Stimulated activated memory B cell treated with anti-CD40 and anti-IgM and Interleukin-4, amounts not matched to agents 10 μg/mL and 1 μg/mL and 100 μg/mL, for 72 hours (primary cell): ENCODE measurements around the gene LMAN1L.

Experiments used
- ATAC-seq: fragments of 150-1000 bp; cut with Tn5 transposase; 2 replicates; pipeline ENCODE4 v1.10.0; 2021
- H3K27ac Mint-ChIP-seq: one replicate; pipeline ENCODE4 v1.8.0; 2022; ENCODE audit warnings: mild to moderate bottlenecking, mixed read lengths
- H3K27me3 Mint-ChIP-seq: one replicate; pipeline ENCODE4 v1.8.0; 2022; ENCODE audit warnings: mixed read lengths
- H3K36me3 Mint-ChIP-seq: one replicate; pipeline ENCODE4 v1.8.0; 2022; ENCODE audit warnings: mixed read lengths
- H3K4me1 Mint-ChIP-seq: one replicate; pipeline ENCODE4 v1.8.0; 2022; ENCODE audit warnings: mixed read lengths
- H3K4me3 Mint-ChIP-seq: one replicate; pipeline ENCODE4 v1.8.0; 2022; ENCODE audit warnings: mild to moderate bottlenecking, moderate library complexity, mixed read lengths
- H3K9me3 Mint-ChIP-seq: one replicate; pipeline ENCODE4 v1.8.0; 2022; ENCODE audit warnings: mixed read lengths

LMAN1L gene

GRCh38 chr15:74788042-74788682 is 24.5 kb upstream of the LMAN1L start:
- H3K36me3 Mint-ChIP-seq, result peaks cover 43% of the 10 kb centered on the region
- H3K4me3 Mint-ChIP-seq, result peak overlapping the region; percentile 91
- peaks cover 97% of the 10 kb centered on the region for H3K4me1 Mint-ChIP-seq
- no peaks in the 10 kb centered on the region for H3K9me3 Mint-ChIP-seq
- peak overlapping the region; percentile 82 for H3K27ac Mint-ChIP-seq
- peak; percentile 3 for ATAC-seq
- H3K27me3 Mint-ChIP-seq, result no peaks in the 10 kb centered on the region

GRCh38 chr15:74788683-74789151 is 23.9 kb upstream of the LMAN1L start:
- no peaks in the 10 kb centered on the region for H3K27me3 Mint-ChIP-seq
- peaks cover 38% of the 10 kb centered on the region for H3K36me3 Mint-ChIP-seq
- H3K9me3 Mint-ChIP-seq, result no peaks in the 10 kb centered on the region
- peak overlapping the region; percentile 82 for H3K27ac Mint-ChIP-seq
- peak overlapping the region; percentile 91 for H3K4me3 Mint-ChIP-seq
- peaks cover 97% of the 10 kb centered on the region for H3K4me1 Mint-ChIP-seq
- ATAC-seq, result peak; percentile 68

GRCh38 chr15:74789171-74789631 is 23.4 kb upstream of the LMAN1L start:
- Mint-ChIP-seq H3K9me3 (no peaks in the 10 kb centered on the region), H3K36me3 (peaks cover 36% of the 10 kb centered on the region), H3K27ac (peak overlapping the region; percentile 82), H3K4me1 (peaks cover 96% of the 10 kb centered on the region), H3K4me3 (peak overlapping the region; percentile 91), H3K27me3 (no peaks in the 10 kb centered on the region)
- peak; percentile 44 for ATAC-seq

GRCh38 chr15:74789741-74790079 is 22.9 kb upstream of the LMAN1L start:
- Mint-ChIP-seq H3K4me3 (peak overlapping the region; percentile 91), H3K27ac (peak overlapping the region; percentile 82), H3K36me3 (peaks cover 32% of the 10 kb centered on the region), H3K27me3 (no peaks in the 10 kb centered on the region), H3K4me1 (peaks cover 95% of the 10 kb centered on the region), H3K9me3 (no peaks in the 10 kb centered on the region)
- ATAC-seq, result no peak

GRCh38 chr15:74790080-74790916 is 22.3 kb upstream of the LMAN1L start:
- no peaks in the 10 kb centered on the region for H3K27me3 Mint-ChIP-seq
- no peaks in the 10 kb centered on the region for H3K9me3 Mint-ChIP-seq
- peaks cover 95% of the 10 kb centered on the region for H3K4me1 Mint-ChIP-seq
- H3K27ac Mint-ChIP-seq, result peak overlapping the region; percentile 82
- ATAC-seq, result peak; percentile 35
- H3K36me3 Mint-ChIP-seq, result peaks cover 26% of the 10 kb centered on the region
- H3K4me3 Mint-ChIP-seq, result peak overlapping the region; percentile 91

- peaks cover 23% of the 10 kb centered on the region for H3K36me3 Mint-ChIP-seq
- peak overlapping the region; percentile 82 for H3K27ac Mint-ChIP-seq
- no peak for ATAC-seq
- H3K9me3 Mint-ChIP-seq, result no peaks in the 10 kb centered on the region
- H3K27me3 Mint-ChIP-seq, result no peaks in the 10 kb centered on the region
- peaks cover 95% of the 10 kb centered on the region for H3K4me1 Mint-ChIP-seq
- H3K4me3 Mint-ChIP-seq, result peak overlapping the region; percentile 75
Observed at GRCh38 chr15:74791007-74791406, 21.6 kb upstream of the LMAN1L start.

- Mint-ChIP-seq H3K27me3 (no peaks in the 10 kb centered on the region), H3K9me3 (no peaks in the 10 kb centered on the region), H3K27ac (peak overlapping the region; percentile 82), H3K4me3 (peak overlapping the region; percentile 75), H3K4me1 (peaks cover 94% of the 10 kb centered on the region), H3K36me3 (peaks cover 27% of the 10 kb centered on the region)
- no peak for ATAC-seq
Observed at GRCh38 chr15:74791667-74792066, 21.0 kb upstream of the LMAN1L start.

GRCh38 chr15:74792227-74793016 is 20.2 kb upstream of the LMAN1L start:
- Mint-ChIP-seq H3K4me3 (peak overlapping the region; percentile 75), H3K36me3 (peaks cover 27% of the 10 kb centered on the region), H3K27me3 (no peaks in the 10 kb centered on the region), H3K27ac (peak overlapping the region; percentile 82), H3K4me1 (peaks cover 91% of the 10 kb centered on the region), H3K9me3 (no peaks in the 10 kb centered on the region)
- ATAC-seq, result no peak

- Mint-ChIP-seq H3K4me3 (peak overlapping the region; percentile 49), H3K36me3 (peaks cover 33% of the 10 kb centered on the region)
- ATAC-seq, result no peak
Observed at GRCh38 chr15:74793135-74794028, 19.3 kb upstream of the LMAN1L start.

GRCh38 chr15:74794248-74794969 is 18.2 kb upstream of the LMAN1L start:
- no peak for ATAC-seq
- Mint-ChIP-seq H3K36me3 (peaks cover 40% of the 10 kb centered on the region), H3K27ac (peak overlapping the region; percentile 88), H3K9me3 (no peaks in the 10 kb centered on the region), H3K4me3 (no peak overlapping the region), H3K27me3 (no peaks in the 10 kb centered on the region), H3K4me1 (peaks cover 91% of the 10 kb centered on the region)

More at GRCh38 chr15:74793135-74794028, 19.3 kb upstream of the LMAN1L start:
- H3K27ac Mint-ChIP-seq, result peak overlapping the region; percentile 82
- H3K9me3 Mint-ChIP-seq, result no peaks in the 10 kb centered on the region
- H3K4me1 Mint-ChIP-seq, result peaks cover 91% of the 10 kb centered on the region
- no peaks in the 10 kb centered on the region for H3K27me3 Mint-ChIP-seq

- Mint-ChIP-seq H3K27me3 (no peaks in the 10 kb centered on the region), H3K36me3 (peaks cover 38% of the 10 kb centered on the region), H3K9me3 (no peaks in the 10 kb centered on the region), H3K4me3 (no peak overlapping the region), H3K27ac (peak overlapping the region; percentile 88), H3K4me1 (peaks cover 91% of the 10 kb centered on the region)
- ATAC-seq, result no peak
Observed at GRCh38 chr15:74794970-74795349, 17.7 kb upstream of the LMAN1L start.

GRCh38 chr15:74795966-74796625 is 16.5 kb upstream of the LMAN1L start:
- no peak for ATAC-seq
- no peaks in the 10 kb centered on the region for H3K27me3 Mint-ChIP-seq
- no peaks in the 10 kb centered on the region for H3K9me3 Mint-ChIP-seq
- peak overlapping the region; percentile 40 for H3K4me3 Mint-ChIP-seq
- peak overlapping the region; percentile 88 for H3K27ac Mint-ChIP-seq
- H3K36me3 Mint-ChIP-seq, result peaks cover 45% of the 10 kb centered on the region
- peaks cover 91% of the 10 kb centered on the region for H3K4me1 Mint-ChIP-seq

- H3K36me3 Mint-ChIP-seq, result peaks cover 57% of the 10 kb centered on the region
Observed at GRCh38 chr15:74798388-74799254, 14.0 kb upstream of the LMAN1L start.

More at GRCh38 chr15:74798388-74799254, 14.0 kb upstream of the LMAN1L start:
- Mint-ChIP-seq H3K27me3 (no peaks in the 10 kb centered on the region), H3K4me3 (peak overlapping the region; percentile 42), H3K9me3 (no peaks in the 10 kb centered on the region), H3K4me1 (peaks cover 70% of the 10 kb centered on the region), H3K27ac (peak overlapping the region; percentile 88)
- ATAC-seq, result peak; percentile 37
